Prostate gland (tissue), 2 donors: ENCODE data around the gene EPB41L2. TPM values are rescaled to one million over a fixed set of nuclear protein-coding genes. Genes with fewer than 3 reads are reported as not detected.

Experiments used
- DNase-seq: peaks from one replicate; pipeline ENCODE4 v3.0.0-alpha.2; 2019; ENCODE audit warnings: low spot score
- H3K27ac ChIP-seq, 2 donors: fragments of 200-600 bp; sonication (generic); 2 replicates each; pipeline ENCODE4 v1.5.1; 2017 to 2019
- H3K27me3 ChIP-seq: fragments of 200-600 bp; sonication (generic); replicated peaks from 2 replicates; pipeline ENCODE4 v1.5.1; 2019; ENCODE audit not compliant: insufficient read depth
- H3K36me3 ChIP-seq, 2 donors: fragments of 200-600 bp; sonication (generic); 1 replicate in 1 of 2; 2 replicates in 1 of 2; pipeline versions ENCODE4 v1.5.1 to v1.8.1; 2017 to 2019
- H3K4me1 ChIP-seq: fragments of 200-600 bp; sonication (generic); replicated peaks from 2 replicates; pipeline ENCODE4 v1.5.1; 2019
- H3K4me3 ChIP-seq, 2 donors: fragments of 200-600 bp; sonication (generic); 2 replicates each; pipeline ENCODE4 v1.5.1; 2017 to 2019
- H3K9me3 ChIP-seq: fragments of 200-600 bp; sonication (generic); 2 replicates; pipeline ENCODE4 v1.5.1; 2017
- POLR2A ChIP-seq: fragments of 450-650 bp; IDR thresholded peaks from one replicate; pipeline ENCODE4 v1.6.1; 2016; ENCODE audit warnings: antibody characterized with exemption, mild to moderate bottlenecking
- POLR2AphosphoS5 ChIP-seq: sonication (generic); formaldehyde crosslinking; IDR thresholded peaks from one replicate; pipeline ENCODE4 v1.6.1; 2017; ENCODE audit warnings: antibody characterized with exemption
- WGBS: methylation state at CpG from one replicate; pipeline ENCODE4 v1.1.5; 2018; 5-methylcytosine and 5-hydroxymethylcytosine counted together
- intact Hi-C: fragments of 100-400 bp; cut with DNase I; formaldehyde crosslinking; loops from one replicate; pipeline ENCODE4 v1.14.2; 2022
- total RNA-seq, 2 donors: library from RNA; depleted of rRNA; stranded (reverse); fragments of >200 nt; gene quantifications; one replicate each; pipeline ENCODE4 v1.1.0, GENCODE V29; 2016
- TF ChIP-seq, protein P1 (sequence below), 4 experiments: fragments of 200-600 bp in 2 of 4; fragments of 450-650 bp in 2 of 4; sonication (generic) in 2 of 4; IDR thresholded peaks; 1 replicate in 3 of 4; 2 replicates in 1 of 4; pipeline ENCODE4 v1.5.1; 2016 to 2019; ENCODE audit warnings: antibody characterized with exemption in 4 of 4, mild to moderate bottlenecking in 2 of 4, moderate library complexity in 2 of 4

The EPB41L2 gene
- total RNA-seq, 2 donors from 2014 or later: 11.9 to 105 TPM

GRCh38 chr6:131059486-131059885 is 3.6 kb downstream of the EPB41L2 start:
- Histone ChIP-seq H3K9me3 (peaks cover 1% of the 10 kb centered on the region), H3K27ac (no peak overlapping the region), H3K27me3 (no peaks in the 10 kb centered on the region), H3K4me3 (no peak overlapping the region), H3K4me1 (no peaks in the 10 kb centered on the region), H3K36me3 (no peaks in the 10 kb centered on the region)
- no peak for DNase-seq
- WGBS: 78% methylated on average over 4 of the region's 4 CpGs
- intact Hi-C loops: no loop called here
- TF ChIP-seq POLR2AphosphoS5: no peak
- no peak for TF ChIP-seq POLR2A
- TF ChIP-seq, protein P1, sequence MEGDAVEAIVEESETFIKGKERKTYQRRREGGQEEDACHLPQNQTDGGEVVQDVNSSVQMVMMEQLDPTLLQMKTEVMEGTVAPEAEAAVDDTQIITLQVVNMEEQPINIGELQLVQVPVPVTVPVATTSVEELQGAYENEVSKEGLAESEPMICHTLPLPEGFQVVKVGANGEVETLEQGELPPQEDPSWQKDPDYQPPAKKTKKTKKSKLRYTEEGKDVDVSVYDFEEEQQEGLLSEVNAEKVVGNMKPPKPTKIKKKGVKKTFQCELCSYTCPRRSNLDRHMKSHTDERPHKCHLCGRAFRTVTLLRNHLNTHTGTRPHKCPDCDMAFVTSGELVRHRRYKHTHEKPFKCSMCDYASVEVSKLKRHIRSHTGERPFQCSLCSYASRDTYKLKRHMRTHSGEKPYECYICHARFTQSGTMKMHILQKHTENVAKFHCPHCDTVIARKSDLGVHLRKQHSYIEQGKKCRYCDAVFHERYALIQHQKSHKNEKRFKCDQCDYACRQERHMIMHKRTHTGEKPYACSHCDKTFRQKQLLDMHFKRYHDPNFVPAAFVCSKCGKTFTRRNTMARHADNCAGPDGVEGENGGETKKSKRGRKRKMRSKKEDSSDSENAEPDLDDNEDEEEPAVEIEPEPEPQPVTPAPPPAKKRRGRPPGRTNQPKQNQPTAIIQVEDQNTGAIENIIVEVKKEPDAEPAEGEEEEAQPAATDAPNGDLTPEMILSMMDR (IDR thresholded peaks at IDR 0.05): no peak

DNA sequence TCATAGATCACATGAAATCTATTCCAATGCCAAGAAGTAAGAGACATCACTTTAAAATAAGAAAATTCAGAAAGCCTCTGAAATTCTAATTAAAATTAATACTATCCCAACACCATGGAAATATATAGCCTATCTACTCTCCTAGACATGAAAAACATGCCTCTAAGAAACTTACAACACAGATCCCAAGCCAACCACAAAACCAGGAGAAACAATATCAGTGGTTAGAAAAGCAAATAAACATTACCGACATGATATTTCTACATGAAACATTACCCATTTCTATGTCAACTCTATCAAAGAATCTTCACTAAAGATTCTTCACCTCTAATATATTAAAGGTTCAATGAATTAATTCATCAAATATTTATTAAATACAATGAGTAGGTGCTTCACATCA is 4.8 kb downstream of the EPB41L2 start:
- DNase-seq: no peak
- 73% methylated on average over 1 of the region's 1 CpG for whole genome bisulfite sequencing
- H3K27me3 ChIP-seq: no peaks in the 10 kb centered on the region
- no peak for TF ChIP-seq POLR2A
- TF ChIP-seq, protein P1 (IDR thresholded peaks at IDR 0.05): no peak
- no peak for TF ChIP-seq POLR2AphosphoS5
- peaks cover 4% of the 10 kb centered on the region for H3K9me3 ChIP-seq
- no peak overlapping the region for H3K27ac ChIP-seq
- intact Hi-C loops: no loop called here
- no peaks in the 10 kb centered on the region for H3K4me1 ChIP-seq
- H3K36me3 ChIP-seq: no peaks in the 10 kb centered on the region
- no peak overlapping the region for H3K4me3 ChIP-seq

DNA sequence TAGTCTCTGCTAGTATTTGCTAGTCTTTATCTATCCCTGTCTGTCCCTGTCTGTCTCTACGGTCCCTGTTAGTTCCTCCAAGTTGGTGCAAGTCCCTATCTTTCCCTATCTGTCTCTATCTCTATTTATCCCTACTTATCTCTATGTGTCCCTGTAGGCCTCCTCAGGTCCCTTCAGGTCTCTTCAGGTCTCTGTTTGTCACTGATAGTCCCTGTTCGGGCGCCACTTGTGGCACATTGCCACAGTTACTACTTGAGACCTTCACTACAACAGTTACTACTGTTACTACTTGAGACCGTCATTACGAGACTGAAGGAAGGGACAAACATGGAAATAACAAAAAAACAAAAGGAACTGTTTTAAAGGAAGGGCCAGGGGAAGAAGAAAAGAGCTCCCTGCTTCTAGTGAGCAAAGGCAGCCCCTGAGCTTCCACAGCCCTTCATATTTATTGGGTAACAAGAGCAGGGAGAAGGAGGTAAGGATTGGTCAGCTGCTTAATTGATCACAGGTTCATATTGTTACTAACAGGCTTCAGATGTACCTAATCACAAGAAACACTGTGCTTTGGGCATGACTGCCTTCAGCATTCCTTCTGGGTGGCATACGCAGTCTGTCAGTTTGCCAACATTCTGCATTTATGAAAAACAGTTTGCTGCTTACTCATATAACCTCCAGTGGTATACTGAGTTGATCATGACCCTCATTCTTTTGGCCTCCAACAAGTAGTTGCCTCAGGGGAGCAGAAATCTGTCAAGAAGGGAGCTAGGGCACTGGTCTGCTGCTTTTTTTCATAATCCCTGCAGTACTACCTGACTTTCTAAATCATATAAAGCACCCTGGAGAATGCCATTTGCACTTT is 8.4 kb downstream of the EPB41L2 start:
- Histone ChIP-seq H3K9me3 (peaks cover 4% of the 10 kb centered on the region), H3K27me3 (no peaks in the 10 kb centered on the region), H3K4me3 (no peak overlapping the region), H3K4me1 (no peaks in the 10 kb centered on the region), H3K36me3 (no peaks in the 10 kb centered on the region), H3K27ac (no peak overlapping the region)
- no peak for TF ChIP-seq POLR2AphosphoS5
- TF ChIP-seq, protein P1 (IDR thresholded peaks at IDR 0.05): no peak
- TF ChIP-seq POLR2A: no peak
- intact Hi-C loops: no loop called here
- 97% methylated on average over 6 of the region's 6 CpGs for WGBS
- DNase-seq: no peak

GRCh38 chr6:131053546-131054240 is 9.4 kb downstream of the EPB41L2 start:
- intact Hi-C loops: no loop called here
- Histone ChIP-seq H3K9me3 (peaks cover 4% of the 10 kb centered on the region), H3K27ac (no peak overlapping the region), H3K4me1 (no peaks in the 10 kb centered on the region), H3K4me3 (no peak overlapping the region), H3K27me3 (no peaks in the 10 kb centered on the region), H3K36me3 (no peaks in the 10 kb centered on the region)
- 97% methylated on average over 11 of the region's 11 CpGs for WGBS
- DNase-seq: no peak
- no peak for TF ChIP-seq POLR2AphosphoS5
- TF ChIP-seq POLR2A: no peak
- TF ChIP-seq, protein P1 (IDR thresholded peaks at IDR 0.05): no peak
